Natural killer cell (primary cell): ENCODE measurements around the gene ZCCHC13. TPM values are rescaled to one million over a fixed set of nuclear protein-coding genes. Genes with fewer than 3 reads are reported as not detected.
"Not testable (repeated sequence)": the region's sequence is repeated elsewhere in the genome, so short reads cannot be mapped to it uniquely, and the experiment has no call there.

Experiments used
- ATAC-seq, 3 donors: fragments of 150-1000 bp in 2 of 3; fragments of 200-7000 bp in 1 of 3; cut with Tn5 transposase; 1 replicate in 1 of 3; 2 replicates in 2 of 3; pipeline ENCODE4 v1.10.0; 2021; ENCODE audit warnings: mild to moderate bottlenecking in 2 of 3, moderate library complexity in 2 of 3
- DNase-seq, 2 donors: peaks; one replicate each; pipeline versions ENCODE4 v3.0.0 to v3.0.0-alpha.2; 2013 to 2021; ENCODE audit warnings: mixed read lengths in 1 of 2
- H3K27ac ChIP-seq: one replicate; pipeline ENCODE4 v1.5.1; 2013; ENCODE audit warnings: mild to moderate bottlenecking, low read length
- H3K27me3 ChIP-seq: one replicate; pipeline ENCODE4 v1.6.1; 2013; ENCODE audit warnings: low read length; ENCODE audit not compliant: control insufficient read depth, insufficient read depth
- H3K36me3 ChIP-seq: one replicate; pipeline ENCODE4 v1.6.1; 2013; ENCODE audit warnings: low read length; ENCODE audit not compliant: control insufficient read depth, insufficient read depth
- H3K4me1 ChIP-seq: one replicate; pipeline ENCODE4 v1.6.1; 2013; ENCODE audit warnings: low read length; ENCODE audit not compliant: control insufficient read depth, insufficient read depth
- H3K4me3 ChIP-seq: one replicate; pipeline ENCODE4 v1.5.1; 2013; ENCODE audit warnings: low read length
- H3K9me3 ChIP-seq: one replicate; pipeline ENCODE4 v1.6.1; 2013; ENCODE audit warnings: low read length; ENCODE audit not compliant: control insufficient read depth, insufficient read depth
- H3K27ac Mint-ChIP-seq, 2 donors: one replicate each; pipeline ENCODE4 v1.8.0; 2022; ENCODE audit warnings: mild to moderate bottlenecking in 2 of 2, mixed read lengths in 2 of 2, moderate library complexity in 1 of 2
- H3K27me3 Mint-ChIP-seq, 2 donors: one replicate each; pipeline ENCODE4 v1.8.0; 2022; ENCODE audit warnings: low read depth in 2 of 2, mixed read lengths in 2 of 2
- H3K36me3 Mint-ChIP-seq: one replicate; pipeline ENCODE4 v1.8.0; 2022; ENCODE audit warnings: mixed read lengths
- H3K4me1 Mint-ChIP-seq, 2 donors: one replicate each; pipeline ENCODE4 v1.8.0; 2022; ENCODE audit warnings: mixed read lengths in 2 of 2
- H3K4me3 Mint-ChIP-seq: one replicate; pipeline ENCODE4 v1.8.0; 2022; ENCODE audit warnings: mild to moderate bottlenecking, moderate library complexity, mixed read lengths
- H3K9me3 Mint-ChIP-seq, 2 donors: one replicate each; pipeline ENCODE4 v1.8.0; 2022; ENCODE audit warnings: mixed read lengths in 2 of 2
- CTCF ChIP-seq: fragments of 200-600 bp; IDR thresholded peaks from one replicate; pipeline ENCODE4 v1.8.0; 2022; ENCODE audit warnings: antibody characterized with exemption
- WGBS: methylation state at CpG from one replicate; pipeline ENCODE4 v1.1.7; 2013; ENCODE audit warnings: missing lambda C conversion rate; ENCODE audit not compliant: insufficient coverage; 5-methylcytosine and 5-hydroxymethylcytosine counted together
- intact Hi-C: fragments of 100-400 bp; cut with micrococcal nuclease; formaldehyde crosslinking; loops from one replicate; pipeline ENCODE4 v1.14.2; 2022
- total RNA-seq, 4 donors: library from RNA; stranded (reverse); fragments of 120-200 nt in 1 of 4; gene quantifications; one replicate each; pipeline versions ENCODE4 v1.2.3 to v1.2.4, GENCODE V29; 2013 to 2022

The ZCCHC13 gene
- total RNA-seq, 3 donors from 2014 or later (not counting 1 experiment from before 2014, with no cell fraction given) = not detected

- H3K27me3 Mint-ChIP-seq = peaks cover 7 to 31% of the 10 kb centered on the region in 2 donors
- no peaks in the 10 kb centered on the region for H3K9me3 ChIP-seq
- H3K4me1 ChIP-seq = no peaks in the 10 kb centered on the region
- no peak overlapping the region for H3K27ac Mint-ChIP-seq
- no peak for ATAC-seq
- H3K27me3 ChIP-seq = no peaks in the 10 kb centered on the region
- intact Hi-C loops = loop anchor here (5.0 to 10.0 kb wide), 2 partner anchors 208 to 325 kb away; no protein-coding TSS in a partner anchor
- H3K4me1 Mint-ChIP-seq = peaks cover 0 to 6% of the 10 kb centered on the region in 2 donors
- no peak overlapping the region for H3K4me3 ChIP-seq
- no peaks in the 10 kb centered on the region for H3K36me3 ChIP-seq
- no peak for TF ChIP-seq CTCF
- H3K4me3 Mint-ChIP-seq = no peak overlapping the region
- no peaks in the 10 kb centered on the region for H3K9me3 Mint-ChIP-seq
- no peak for DNase-seq
- no peaks in the 10 kb centered on the region for H3K36me3 Mint-ChIP-seq
- H3K27ac ChIP-seq = no peak overlapping the region
Measured at GRCh38 chrX:74340051-74340450, 36.1 kb downstream of the ZCCHC13 start.

GRCh38 chrX:74342211-74342610 is 38.2 kb downstream of the ZCCHC13 start:
- not testable (repeated sequence) for H3K9me3 ChIP-seq, H3K4me1 ChIP-seq, H3K4me1 Mint-ChIP-seq, ATAC-seq, H3K27ac ChIP-seq, H3K27ac Mint-ChIP-seq, H3K27me3 ChIP-seq, H3K4me3 ChIP-seq, H3K36me3 ChIP-seq, H3K4me3 Mint-ChIP-seq, DNase-seq, H3K9me3 Mint-ChIP-seq, H3K36me3 Mint-ChIP-seq
- peaks cover 7 to 31% of the 10 kb centered on the region in 2 donors for H3K27me3 Mint-ChIP-seq
- intact Hi-C loops = loop anchor here (5.0 to 10.0 kb wide), 2 partner anchors 210 to 327 kb away; no protein-coding TSS in a partner anchor
- WGBS = 90% methylated on average over 5 of the region's 5 CpGs

- Histone ChIP-seq H3K9me3 (no peaks in the 10 kb centered on the region), H3K27ac (no peak overlapping the region), H3K36me3 (no peaks in the 10 kb centered on the region), H3K4me1 (no peaks in the 10 kb centered on the region), H3K4me3 (no peak overlapping the region), H3K27me3 (no peaks in the 10 kb centered on the region)
- DNase-seq (peak in 1 of 2 donors; percentile 72), ATAC-seq (peak; percentile 49 to 73 (median 49))
- H3K4me1 Mint-ChIP-seq = peaks cover 0 to 6% of the 10 kb centered on the region in 2 donors
- peak; percentile 53 for TF ChIP-seq CTCF
- H3K4me3 Mint-ChIP-seq = no peak overlapping the region
- 33% methylated on average over 3 of the region's 3 CpGs for WGBS
- H3K27ac Mint-ChIP-seq = no peak overlapping the region
- H3K9me3 Mint-ChIP-seq = no peaks in the 10 kb centered on the region
- H3K36me3 Mint-ChIP-seq = no peaks in the 10 kb centered on the region
- H3K27me3 Mint-ChIP-seq = peaks cover 7 to 31% of the 10 kb centered on the region in 2 donors
- intact Hi-C loops = loop anchor here (1.0 to 10.0 kb wide), 3 partner anchors 211 to 488 kb away; no protein-coding TSS in a partner anchor
Measured at GRCh38 chrX:74343343-74344279, 39.6 kb downstream of the ZCCHC13 start.

- Histone ChIP-seq H3K36me3 (no peaks in the 10 kb centered on the region), H3K27ac (no peak overlapping the region), H3K27me3 (no peaks in the 10 kb centered on the region), H3K4me3 (no peak overlapping the region), H3K4me1 (no peaks in the 10 kb centered on the region), H3K9me3 (no peaks in the 10 kb centered on the region)
- intact Hi-C loops = loop anchor here (1.0 to 10.0 kb wide), 3 partner anchors 212 to 489 kb away; no protein-coding TSS in a partner anchor
- H3K36me3 Mint-ChIP-seq = no peaks in the 10 kb centered on the region
- no peak overlapping the region for H3K27ac Mint-ChIP-seq
- no peak overlapping the region for H3K4me3 Mint-ChIP-seq
- 72% methylated on average over 4 of the region's 4 CpGs for whole genome bisulfite sequencing
- no peaks in the 10 kb centered on the region for H3K9me3 Mint-ChIP-seq
- H3K4me1 Mint-ChIP-seq = peaks cover 0 to 6% of the 10 kb centered on the region in 2 donors
- no peak for TF ChIP-seq CTCF
- peaks cover 7 to 24% of the 10 kb centered on the region in 2 donors for H3K27me3 Mint-ChIP-seq
- DNase-seq = no peak
- ATAC-seq = peak in 1 of 3 donors; percentile 21
Measured at GRCh38 chrX:74344280-74344622, 40.3 kb downstream of the ZCCHC13 start.
